H1 (cell line): ENCODE results near the gene KIF5A.

Source experiments
- BACH1 ChIP-seq: IDR thresholded peaks from 2 replicates; pipeline ENCODE4 v1.6.1; 2012; ENCODE audit warnings: low read length, improper control_type of control experiment
- BCL11A ChIP-seq, 2 experiments: IDR thresholded peaks; one replicate each; pipeline ENCODE4 v1.6.1; 2011; ENCODE audit warnings: low read depth in 2 of 2, low read length in 2 of 2, mild to moderate bottlenecking in 2 of 2
- KDM1A ChIP-seq: fragments of 200-600, 300-600 bp; sonication (generic); IDR thresholded peaks from 2 replicates; pipeline ENCODE4 v1.7.1; 2016; ENCODE audit warnings: mild to moderate bottlenecking, low read length, borderline replicate concordance
- PHF8 ChIP-seq: fragments of 200-600 bp; sonication (generic); conservative IDR thresholded peaks from 2 replicates; pipeline ENCODE4 v1.7.1; 2012; ENCODE audit warnings: low read depth, mild to moderate bottlenecking, inconsistent platforms, low read length, moderate library complexity
- POLR2AphosphoS5 ChIP-seq: IDR thresholded peaks from 2 replicates; pipeline ENCODE4 v1.6.1; 2011; ENCODE audit warnings: low read depth, low read length
- SP2 ChIP-seq: IDR thresholded peaks from 2 replicates; pipeline ENCODE4 v1.6.1; 2012; ENCODE audit warnings: mild to moderate bottlenecking, low read length, inconsistent platforms
- ZNF274 ChIP-seq: IDR thresholded peaks from 2 replicates; pipeline ENCODE4 v1.7.0; 2012; ENCODE audit warnings: low read length, borderline replicate concordance; ENCODE audit errors: extremely low read depth
- TF ChIP-seq, protein P1 (sequence below), 3 experiments: IDR thresholded peaks; 1 replicate in 2 of 3; 2 replicates in 1 of 3; pipeline versions ENCODE4 v1.5.1 to v1.6.1; 2011; ENCODE audit warnings: low read length in 3 of 3, mild to moderate bottlenecking in 3 of 3, inconsistent platforms in 2 of 3, low read depth in 1 of 3, moderate library complexity in 1 of 3; ENCODE audit not compliant: insufficient read depth in 1 of 3; ENCODE audit errors: control extremely low read depth in 1 of 3
- TF ChIP-seq, protein P2 (sequence below): IDR thresholded peaks from 2 replicates; pipeline ENCODE4 v1.6.1; 2011; ENCODE audit warnings: low read length, improper control_type of control experiment

DNA sequence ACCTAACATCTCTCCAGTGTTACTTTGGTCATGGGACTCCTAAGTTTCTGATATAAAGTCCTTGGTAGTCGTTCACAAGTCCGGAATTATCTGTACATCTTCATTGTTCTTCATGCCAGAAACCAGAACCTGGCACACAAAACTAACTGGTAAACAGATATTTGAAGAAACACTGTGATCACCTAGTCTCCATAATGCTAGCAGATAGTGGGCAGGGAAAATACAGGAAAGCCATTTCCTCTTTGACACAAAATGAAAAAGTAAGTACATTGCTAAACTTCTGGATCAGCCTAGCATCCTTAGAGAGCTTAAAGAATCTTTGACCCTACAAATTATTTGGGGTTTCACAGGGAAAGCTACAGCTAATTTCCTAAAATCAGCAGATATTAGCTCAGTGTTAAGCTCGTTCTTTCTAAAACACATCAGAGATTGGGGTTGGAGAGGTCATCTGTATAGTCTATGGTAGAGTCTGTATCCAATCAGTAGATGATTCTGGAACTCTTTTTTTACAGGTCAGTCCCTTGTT, 34.4 kb upstream of the KIF5A start:
- TF ChIP-seq, protein P1, sequence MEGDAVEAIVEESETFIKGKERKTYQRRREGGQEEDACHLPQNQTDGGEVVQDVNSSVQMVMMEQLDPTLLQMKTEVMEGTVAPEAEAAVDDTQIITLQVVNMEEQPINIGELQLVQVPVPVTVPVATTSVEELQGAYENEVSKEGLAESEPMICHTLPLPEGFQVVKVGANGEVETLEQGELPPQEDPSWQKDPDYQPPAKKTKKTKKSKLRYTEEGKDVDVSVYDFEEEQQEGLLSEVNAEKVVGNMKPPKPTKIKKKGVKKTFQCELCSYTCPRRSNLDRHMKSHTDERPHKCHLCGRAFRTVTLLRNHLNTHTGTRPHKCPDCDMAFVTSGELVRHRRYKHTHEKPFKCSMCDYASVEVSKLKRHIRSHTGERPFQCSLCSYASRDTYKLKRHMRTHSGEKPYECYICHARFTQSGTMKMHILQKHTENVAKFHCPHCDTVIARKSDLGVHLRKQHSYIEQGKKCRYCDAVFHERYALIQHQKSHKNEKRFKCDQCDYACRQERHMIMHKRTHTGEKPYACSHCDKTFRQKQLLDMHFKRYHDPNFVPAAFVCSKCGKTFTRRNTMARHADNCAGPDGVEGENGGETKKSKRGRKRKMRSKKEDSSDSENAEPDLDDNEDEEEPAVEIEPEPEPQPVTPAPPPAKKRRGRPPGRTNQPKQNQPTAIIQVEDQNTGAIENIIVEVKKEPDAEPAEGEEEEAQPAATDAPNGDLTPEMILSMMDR (IDR thresholded peaks at IDR 0.05; ENCODE audit: control extremely low read depth in 1 of 3, insufficient read depth in 1 of 3, low read depth in 1 of 3, low read length in 3 of 3), result no peak
- TF ChIP-seq ZNF274, result no peak
- TF ChIP-seq KDM1A, result no peak
- no peak for TF ChIP-seq BCL11A (IDR thresholded peaks at IDR 0.05; ENCODE audit: low read depth in 2 of 2, low read length in 2 of 2)
- TF ChIP-seq POLR2AphosphoS5, result no peak
- no peak for TF ChIP-seq PHF8
- TF ChIP-seq BACH1, result no peak
- no peak for TF ChIP-seq SP2
- TF ChIP-seq, protein P2, sequence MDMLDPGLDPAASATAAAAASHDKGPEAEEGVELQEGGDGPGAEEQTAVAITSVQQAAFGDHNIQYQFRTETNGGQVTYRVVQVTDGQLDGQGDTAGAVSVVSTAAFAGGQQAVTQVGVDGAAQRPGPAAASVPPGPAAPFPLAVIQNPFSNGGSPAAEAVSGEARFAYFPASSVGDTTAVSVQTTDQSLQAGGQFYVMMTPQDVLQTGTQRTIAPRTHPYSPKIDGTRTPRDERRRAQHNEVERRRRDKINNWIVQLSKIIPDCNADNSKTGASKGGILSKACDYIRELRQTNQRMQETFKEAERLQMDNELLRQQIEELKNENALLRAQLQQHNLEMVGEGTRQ, result no peak
